HCT116 (cell line): ENCODE results near the gene C20orf144. TPM values are rescaled to one million over a fixed set of nuclear protein-coding genes. Genes with fewer than 3 reads are reported as not detected.

Source experiments
- ATAC-seq: fragments of 200-7000 bp; cut with Tn5 transposase; 2 replicates; pipeline ENCODE4 v1.9.1; 2020; ENCODE audit warnings: mild to moderate bottlenecking, moderate library complexity
- BruUV-seq: library from RNA; stranded (reverse); fragments of 400-500 nt; replicated peaks from 2 replicates; lab custom pipeline; 2021; lab: Mats Ljungman, UMichigan
- CTCF ChIA-PET: fragments of 300-600 bp; sonication (Branson Sonifier 250); formaldehyde crosslinking; loops from one replicate; lab custom pipeline; 2021; ENCODE audit warnings: antibody characterized with exemption; lab: Charles Lee
- POLR2A ChIA-PET: fragments of 300-600, 350-600 bp; sonication (Branson Sonifier 250); formaldehyde crosslinking; loops from one replicate; lab custom pipeline; 2021; ENCODE audit warnings: antibody characterized with exemption; lab: Charles Lee
- RAD21 ChIA-PET, 2 experiments: fragments of 300-600 bp; sonication (Branson Sonifier 250); formaldehyde crosslinking; loops; one replicate each; lab custom pipeline; 2023; ENCODE audit warnings: low total read pairs in 2 of 2; ENCODE audit not compliant: uncharacterized antibody in 2 of 2, unreplicated experiment in 2 of 2, low non-redundant PET in 1 of 2; lab: Charles Lee
- DNase-seq: peaks from one replicate; pipeline ENCODE4 v3.0.0-alpha.2; 2010; ENCODE audit warnings: low read depth, low spot score
- H2AFZ ChIP-seq: fragments of 200-600 bp; shearing (Covaris generic), sonication (generic); 2 replicates; pipeline ENCODE4 v1.6.1; 2017; ENCODE audit warnings: low read depth, mixed run types, mixed read lengths, antibody characterized with exemption, low read length; ENCODE audit not compliant: poor library complexity, severe bottlenecking
- H3K27ac ChIP-seq: 2 replicates; pipeline ENCODE4 v1.5.1; 2012; ENCODE audit warnings: low read depth, low read length
- H3K27me3 ChIP-seq: fragments of 200-600 bp; sonication (generic); 2 replicates; pipeline ENCODE4 v1.6.1; 2016; ENCODE audit warnings: mixed run types, low read length, mixed read lengths; ENCODE audit not compliant: insufficient read depth
- H3K36me3 ChIP-seq, 2 experiments: fragments of 200-500 bp in 1 of 2; fragments of 200-600 bp in 1 of 2; sonication (Bioruptor generic) in 1 of 2; sonication (generic) in 1 of 2; 2 replicates each; pipeline versions ENCODE4 v1.5.1 to v1.6.1; 2014 to 2016; ENCODE audit warnings: low read length in 2 of 2, inconsistent platforms in 1 of 2, mixed read lengths in 1 of 2, mixed run types in 1 of 2; ENCODE audit not compliant: insufficient read depth in 2 of 2, control insufficient read depth in 1 of 2
- H3K4me1 ChIP-seq, 2 experiments: fragments of 200-600 bp in 1 of 2; sonication (generic) in 1 of 2; 2 replicates each; pipeline versions ENCODE4 v1.5.1 to v1.6.1; 2012 to 2017; ENCODE audit warnings: low read length in 2 of 2, inconsistent platforms in 1 of 2, mild to moderate bottlenecking in 1 of 2, mixed read lengths in 1 of 2, mixed run types in 1 of 2, moderate library complexity in 1 of 2; ENCODE audit not compliant: insufficient read depth in 2 of 2, control insufficient read depth in 1 of 2
- H3K4me2 ChIP-seq: fragments of 200-600 bp; sonication (generic); 2 replicates; pipeline ENCODE4 v1.6.1; 2017; ENCODE audit warnings: mixed run types, low read length, mixed read lengths
- H3K4me3 ChIP-seq, 2 experiments: fragments of 200-600 bp in 1 of 2; sonication (generic) in 1 of 2; replicated peaks in 1 of 2; 2 replicates each; pipeline ENCODE4 v1.5.1; 2011 to 2016; ENCODE audit warnings: low read length in 2 of 2, control low read depth in 1 of 2, low read depth in 1 of 2, mild to moderate bottlenecking in 1 of 2, mixed read lengths in 1 of 2, mixed run types in 1 of 2
- H3K79me2 ChIP-seq: fragments of 200-600 bp; sonication (generic); 2 replicates; pipeline ENCODE4 v1.6.1; 2017; ENCODE audit warnings: mild to moderate bottlenecking, mixed run types, low read length, moderate library complexity, mixed read lengths; ENCODE audit not compliant: insufficient read depth
- H3K9ac ChIP-seq: fragments of 200-600 bp; sonication (generic); 2 replicates; pipeline ENCODE4 v1.6.1; 2016; ENCODE audit warnings: low read length, mixed read lengths
- H3K9me2 ChIP-seq: fragments of 200-600 bp; sonication (generic), shearing (Covaris generic); 2 replicates; pipeline ENCODE4 v1.6.1; 2017; ENCODE audit warnings: mixed run types, mild to moderate bottlenecking, moderate library complexity; ENCODE audit not compliant: insufficient read depth
- H3K9me3 ChIP-seq, 2 experiments: fragments of 200-500 bp in 1 of 2; fragments of 200-600 bp in 1 of 2; sonication (Bioruptor generic) in 1 of 2; sonication (generic) in 1 of 2; 2 replicates each; pipeline ENCODE4 v1.6.1; 2014 to 2017; ENCODE audit warnings: low read length in 2 of 2, mixed read lengths in 2 of 2, inconsistent platforms in 1 of 2, low read depth in 1 of 2, mild to moderate bottlenecking in 1 of 2, mixed run types in 1 of 2, moderate library complexity in 1 of 2; ENCODE audit not compliant: control insufficient read depth in 1 of 2, insufficient read depth in 1 of 2
- H4K20me1 ChIP-seq: fragments of 200-600 bp; sonication (generic), shearing (Covaris generic); 2 replicates; pipeline ENCODE4 v1.6.1; 2017; ENCODE audit warnings: mixed run types, mild to moderate bottlenecking, moderate library complexity; ENCODE audit not compliant: insufficient read depth
- CBX3 ChIP-seq: IDR thresholded peaks from 2 replicates; pipeline ENCODE4 v1.6.1; 2012; ENCODE audit warnings: low read depth
- CEBPB ChIP-seq: IDR thresholded peaks from 2 replicates; pipeline ENCODE4 v1.6.1; 2012; ENCODE audit warnings: low read depth
- CTCF ChIP-seq, 3 experiments: fragments of 200-600 bp in 1 of 3; sonication (generic) in 1 of 3; IDR thresholded peaks in 2 of 3; conservative IDR thresholded peaks in 1 of 3; 2 replicates each; pipeline ENCODE4 v1.5.1; 2012 to 2017; ENCODE audit warnings: low read depth in 2 of 3, low read length in 2 of 3, antibody characterized with exemption in 1 of 3, borderline replicate concordance in 1 of 3, control low read depth in 1 of 3, mild to moderate bottlenecking in 1 of 3, mixed read lengths in 1 of 3, mixed run types in 1 of 3, moderate library complexity in 1 of 3; ENCODE audit not compliant: insufficient read depth in 1 of 3
- EGR1 ChIP-seq: IDR thresholded peaks from 2 replicates; pipeline ENCODE4 v1.6.1; 2012; ENCODE audit warnings: low read depth
- EZH2 ChIP-seq: fragments of 200-600 bp; sonication (generic); IDR thresholded peaks from 2 replicates; pipeline ENCODE4 v1.6.1; 2017; ENCODE audit warnings: antibody characterized with exemption, mixed run types
- EZH2phosphoT487 ChIP-seq: fragments of 200-600 bp; IDR thresholded peaks from 2 replicates; pipeline ENCODE4 v1.6.1; 2018; ENCODE audit warnings: antibody characterized with exemption, borderline replicate concordance
- FOSL1 ChIP-seq: IDR thresholded peaks from 2 replicates; pipeline ENCODE4 v1.6.1; 2012; ENCODE audit warnings: low read depth
- JUND ChIP-seq: IDR thresholded peaks from 2 replicates; pipeline ENCODE4 v1.6.1; 2012
- MAX ChIP-seq: IDR thresholded peaks from 2 replicates; pipeline ENCODE4 v1.6.1; 2012
- POLR2AphosphoS5 ChIP-seq: IDR thresholded peaks from 2 replicates; pipeline ENCODE4 v1.6.1; 2011; ENCODE audit warnings: mild to moderate bottlenecking, low read depth, low read length, moderate library complexity
- RAD21 ChIP-seq: IDR thresholded peaks from 2 replicates; pipeline ENCODE4 v1.6.1; 2012; ENCODE audit warnings: low read depth, mild to moderate bottlenecking
- REST ChIP-seq: IDR thresholded peaks from 2 replicates; pipeline ENCODE4 v1.6.1; 2012; ENCODE audit warnings: low read depth
- SIN3A ChIP-seq: IDR thresholded peaks from 2 replicates; pipeline ENCODE4 v1.6.1; 2012; ENCODE audit warnings: low read depth
- SP1 ChIP-seq: IDR thresholded peaks from 2 replicates; pipeline ENCODE4 v1.6.1; 2012; ENCODE audit warnings: low read depth
- TCF7L2 ChIP-seq: IDR thresholded peaks from 2 replicates; pipeline ENCODE4 v1.7.0; 2011; ENCODE audit warnings: borderline replicate concordance, inconsistent platforms; ENCODE audit not compliant: insufficient read depth, insufficient read length; ENCODE audit errors: extremely low read depth
- ZBTB33 ChIP-seq: IDR thresholded peaks from 2 replicates; pipeline ENCODE4 v1.6.1; 2011; ENCODE audit warnings: mild to moderate bottlenecking, low read length, moderate library complexity; ENCODE audit not compliant: insufficient replicate concordance; ENCODE audit errors: extremely low read depth
- ZFX ChIP-seq: fragments of 450-650 bp; IDR thresholded peaks from 2 replicates; pipeline ENCODE4 v1.6.1; 2017
- ZNF274 ChIP-seq: fragments of 200-500 bp; sonication (Bioruptor generic); IDR thresholded peaks from 2 replicates; pipeline ENCODE4 v1.6.1; 2014; ENCODE audit warnings: mild to moderate bottlenecking, low read depth, low read length, inconsistent platforms
- intact Hi-C: fragments of 100-400 bp; cut with micrococcal nuclease; formaldehyde crosslinking; loops from 2 replicates; pipeline ENCODE4 v1.10.0; 2022
- total RNA-seq: library from RNA; stranded (reverse); gene quantifications from one replicate; pipeline ENCODE4 v1.2.1, GENCODE V29; 2021; ENCODE audit not compliant: unreplicated experiment

Gene C20orf144
- total RNA-seq, 1 experiment from 2014 or later, result 0.37 TPM

- Histone ChIP-seq H2AFZ (no peak overlapping the region), H3K9me2 (no peaks in the 10 kb centered on the region), H3K27me3 (no peaks in the 10 kb centered on the region), H3K9ac (no peak overlapping the region), H3K79me2 (no peaks in the 10 kb centered on the region), H4K20me1 (no peaks in the 10 kb centered on the region), H3K4me3 (no peak overlapping the region), H3K4me2 (no peak overlapping the region), H3K27ac (no peak overlapping the region)
- ATAC-seq (no peak), DNase-seq (no peak)
- ChIA-PET POLR2A (no interaction called here), CTCF (no interaction called here), RAD21 (no interaction called here)
- intact Hi-C loops, result no loop called here
- TF ChIP-seq RAD21, result no peak
- no peak for TF ChIP-seq EGR1
- TF ChIP-seq MAX, result no peak
- no peak for TF ChIP-seq ZFX
- TF ChIP-seq POLR2AphosphoS5, result no peak
- no peak for TF ChIP-seq FOSL1
- TF ChIP-seq CTCF (IDR thresholded peaks at IDR 0.05 in 2 of 3, conservative IDR thresholded peaks at IDR 0.05 in 1 of 3; ENCODE audit: borderline replicate concordance in 1 of 3, insufficient read depth in 1 of 3, low read depth in 2 of 3, low read length in 2 of 3), result no peak
- TF ChIP-seq ZNF274, result no peak
- TF ChIP-seq SIN3A, result no peak
- no peak for TF ChIP-seq ZBTB33
- TF ChIP-seq EZH2phosphoT487, result no peak
- TF ChIP-seq JUND, result no peak
- TF ChIP-seq CBX3, result no peak
- no peak for TF ChIP-seq SP1
- TF ChIP-seq TCF7L2, result no peak
- no peak for TF ChIP-seq CEBPB
- no peak for TF ChIP-seq REST
- no peak for TF ChIP-seq EZH2
- TF ChIP-seq, all 23 proteins: peak for 0
- H3K4me1 ChIP-seq, result no peaks in the 10 kb centered on the region
- no peaks in the 10 kb centered on the region; a peak in 1 of 4 replicates for H3K36me3 ChIP-seq
- no peaks in the 10 kb centered on the region for H3K9me3 ChIP-seq
- BruUV-seq, result no TSS peak
These were observed 34.4 kb upstream of the C20orf144 start for GRCh38 chr20:33627577-33628216.
